NCI-H748 (cell line): ENCODE measurements around the gene ENTREP1.

Experiments
- DNase-seq: peaks from one replicate; lab custom pipeline; 2025; ENCODE audit not compliant: unreplicated experiment; lab: John Stamatoyannopoulos, UW

ENTREP1 gene

DNA sequence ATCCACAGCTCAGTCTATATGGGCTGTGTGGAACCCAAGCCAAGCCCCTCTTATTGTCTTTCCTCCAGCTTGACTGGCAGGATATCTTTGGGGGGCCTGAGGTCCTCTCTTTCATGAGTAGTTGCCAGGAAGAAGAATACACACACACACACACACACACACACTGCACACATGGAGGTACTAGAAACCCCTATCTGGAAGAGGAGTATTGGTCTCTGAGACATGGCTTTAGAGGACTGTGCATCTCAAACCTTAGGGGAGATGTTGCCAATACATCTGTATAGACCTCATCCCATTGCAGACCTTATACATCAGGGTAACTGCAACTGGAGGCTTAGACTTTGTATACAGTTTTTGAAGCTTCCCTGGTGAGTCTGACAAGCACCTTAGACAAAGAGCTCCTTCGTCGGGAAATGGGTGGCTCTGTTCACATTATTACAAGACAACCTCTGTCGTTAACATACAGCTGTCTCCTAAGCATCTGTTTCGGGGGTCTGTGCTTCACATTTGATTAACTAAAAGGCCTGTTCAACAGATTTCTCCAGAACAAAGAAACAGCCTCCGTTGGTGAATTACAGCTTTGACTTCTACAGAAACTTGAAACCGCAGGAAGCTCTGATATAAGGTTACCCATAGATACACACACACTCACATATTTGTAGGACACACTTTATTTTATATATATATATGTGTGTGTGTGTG lies 5.5 kb upstream of the ENTREP1 start:
- DNase-seq = peak; percentile 67

DNA sequence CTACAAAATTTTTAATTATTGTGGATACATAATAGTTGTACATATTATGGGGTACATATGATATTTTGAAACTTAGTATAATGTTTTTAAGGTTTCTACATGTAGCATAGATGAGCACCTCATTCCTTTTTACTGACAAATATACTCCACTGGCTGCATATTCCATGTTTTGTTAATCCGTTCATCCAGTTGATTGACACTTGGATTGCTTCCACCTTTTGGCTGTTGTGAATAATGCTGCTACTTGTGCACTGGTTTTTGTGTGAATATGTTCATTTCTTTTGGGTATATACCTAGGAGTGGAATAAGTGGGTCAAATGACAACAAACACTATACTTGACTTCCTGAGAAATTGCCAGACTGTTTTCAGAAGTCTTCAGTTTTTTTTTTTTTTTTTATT lies 2.8 kb upstream of the ENTREP1 start:
- no peak for DNase-seq

DNA sequence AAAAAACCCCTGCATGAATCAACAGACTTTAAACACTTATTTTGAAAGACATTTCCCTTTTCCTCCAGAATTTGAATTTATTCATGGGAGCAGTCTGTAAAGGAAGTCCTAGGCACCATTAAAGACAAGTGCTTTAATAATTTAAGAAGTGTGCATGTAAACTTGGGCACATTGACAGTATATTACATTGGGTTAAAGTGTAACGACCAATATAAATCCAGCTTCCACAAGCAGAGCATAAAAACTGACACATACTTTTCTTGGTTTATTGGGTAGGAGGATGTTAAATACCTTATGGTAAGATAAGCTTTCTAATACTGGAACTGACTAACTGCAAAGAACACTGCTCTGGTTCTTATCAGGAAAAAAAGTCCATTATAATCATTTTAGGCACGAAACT lies 1.2 kb upstream of the ENTREP1 start:
- DNase-seq = no peak

DNA sequence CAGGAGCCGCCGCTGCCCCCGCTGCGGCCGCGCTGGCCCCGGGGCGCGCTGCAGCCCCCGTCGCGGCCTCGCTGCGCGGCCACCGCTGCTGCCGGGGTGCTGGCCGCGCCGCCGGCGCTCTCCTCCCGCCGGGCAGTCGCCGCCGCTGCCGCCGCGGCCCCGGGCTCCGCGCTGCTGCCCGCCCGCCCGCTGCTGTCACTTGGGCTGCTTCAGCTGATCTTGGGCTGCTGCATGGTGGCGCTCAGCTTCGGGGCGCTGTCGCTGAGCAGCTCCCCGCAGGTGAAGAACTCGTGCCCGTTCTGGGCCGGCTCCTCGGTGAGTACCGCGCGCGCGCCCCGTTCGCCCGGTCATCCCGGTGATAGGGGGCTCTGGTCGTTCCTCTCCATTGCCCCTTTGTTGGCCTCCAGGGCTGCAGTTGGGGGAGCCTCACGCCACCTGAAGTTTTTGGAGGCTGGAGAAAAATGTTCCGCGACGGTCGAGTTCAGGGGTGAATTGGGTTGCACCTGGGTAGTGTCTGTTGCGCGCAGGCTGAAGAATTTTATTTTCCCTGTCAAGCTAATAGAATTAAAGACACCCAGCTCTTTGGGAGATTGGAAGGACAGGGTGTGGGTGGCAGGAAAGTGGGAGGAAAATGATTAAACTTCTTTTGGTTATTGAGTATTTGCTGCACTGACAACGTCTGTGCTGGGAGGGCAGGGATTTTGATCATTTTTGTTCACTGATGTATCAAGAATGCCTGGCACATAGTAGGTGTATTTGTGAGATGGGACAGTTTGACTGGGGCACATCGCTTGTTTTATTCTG lies 596 bp downstream of the ENTREP1 start:
- peak; percentile 65 for DNase-seq

DNA sequence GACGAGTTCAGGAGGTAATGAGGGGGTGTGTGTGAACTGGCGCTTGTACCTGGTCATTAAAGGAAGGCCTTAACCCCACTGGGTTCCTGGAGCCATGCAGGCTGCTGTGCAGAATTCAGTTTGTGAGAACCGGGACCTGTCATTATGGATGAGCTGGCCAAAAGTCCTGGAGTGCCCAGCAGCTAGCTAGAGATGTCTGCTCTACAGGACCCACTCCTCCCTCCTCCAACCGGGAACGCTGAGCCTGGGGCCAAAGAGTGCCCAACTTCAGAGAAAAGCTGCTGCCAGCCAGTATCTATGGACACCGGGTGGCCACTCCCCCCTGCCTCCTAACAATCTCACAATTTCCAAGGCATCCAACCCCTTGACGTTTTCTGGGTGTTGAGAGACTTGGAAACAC lies 1.2 kb downstream of the ENTREP1 start:
- peak; percentile 28 for DNase-seq

DNA sequence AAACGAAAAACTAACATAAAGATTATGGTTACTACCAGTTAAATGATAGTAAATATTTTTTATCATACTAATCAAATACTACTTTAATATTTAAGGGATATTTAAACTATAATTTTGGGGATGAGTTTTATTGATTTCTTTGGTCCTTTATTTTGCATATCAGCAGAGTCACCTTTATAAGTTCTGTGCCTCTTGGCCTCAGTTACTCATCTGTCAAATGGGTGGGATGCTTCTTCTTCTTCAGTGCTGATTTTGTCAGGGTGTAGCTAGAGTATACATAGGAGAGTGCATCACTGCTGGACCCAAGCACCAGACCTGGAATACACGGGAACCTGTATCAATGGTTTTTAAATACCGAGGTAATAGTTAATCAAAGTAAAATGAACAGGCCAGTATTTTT lies 5.6 kb downstream of the ENTREP1 start:
- DNase-seq = no peak

DNA sequence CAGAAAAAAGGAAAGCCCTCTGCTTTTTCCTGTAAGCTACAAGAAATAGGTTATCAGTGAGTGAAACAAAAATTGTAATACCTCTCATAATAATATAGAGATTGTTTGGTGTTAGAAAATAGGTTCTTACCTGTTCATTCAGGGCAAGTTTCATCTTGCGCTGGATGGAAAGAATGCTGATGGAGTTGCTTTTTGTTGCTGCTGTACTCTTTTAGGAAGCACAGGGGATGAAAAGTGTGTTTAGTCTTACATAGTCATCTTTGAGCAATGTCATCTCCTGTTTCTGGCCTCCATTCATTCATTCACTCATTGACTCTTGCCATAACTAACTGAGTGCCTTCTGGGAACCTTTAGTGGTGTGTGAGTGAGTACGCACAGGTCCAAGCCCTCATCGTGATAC lies 6.4 kb downstream of the ENTREP1 start:
- DNase-seq = no peak

DNA sequence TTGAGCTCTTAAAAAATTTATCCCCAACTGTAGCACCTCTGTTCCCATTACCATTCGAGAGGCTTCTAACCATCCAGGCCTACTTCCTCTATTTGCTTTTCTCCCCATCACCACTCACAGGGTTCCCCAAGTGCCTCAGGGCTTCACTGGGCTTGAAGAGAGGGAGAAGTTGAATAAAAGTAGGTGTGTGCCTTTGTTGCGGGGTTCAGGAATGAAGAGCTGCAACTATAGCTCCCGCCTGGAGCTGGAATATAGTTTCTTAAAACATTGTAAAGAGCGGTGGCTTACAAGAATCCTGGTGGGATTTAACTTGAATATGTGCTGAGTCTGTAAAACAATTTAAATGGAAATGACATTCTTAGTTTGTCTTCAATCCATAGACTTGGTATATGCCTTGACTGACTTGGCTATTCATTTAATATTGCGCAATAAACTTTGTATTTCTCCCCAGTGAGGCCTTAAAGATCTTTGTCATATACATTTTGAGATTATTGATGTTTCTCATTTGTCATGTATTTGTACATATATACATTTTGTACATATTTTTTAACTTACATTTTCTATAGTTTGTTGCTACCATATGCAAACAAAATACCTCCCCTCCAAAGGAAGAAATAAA lies 7.2 kb downstream of the ENTREP1 start:
- no peak for DNase-seq

DNA sequence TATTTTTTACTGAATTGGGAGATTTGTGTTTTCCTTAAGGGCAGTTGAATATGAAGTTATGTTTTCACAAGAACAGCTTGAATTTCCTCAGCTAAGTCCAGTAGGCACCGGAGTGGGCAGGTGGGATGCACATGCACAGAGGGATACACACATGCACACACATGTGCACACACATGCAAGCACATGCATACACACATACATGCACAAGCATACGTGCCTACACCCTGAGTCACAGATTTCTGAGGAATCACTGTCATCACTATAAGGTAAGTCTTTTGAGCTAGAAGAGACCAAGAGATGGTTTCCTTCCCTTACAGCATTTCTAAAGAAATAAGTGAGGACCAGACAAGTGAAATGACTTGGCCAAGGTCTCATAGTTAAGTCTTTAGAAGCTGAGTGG lies 8.7 kb downstream of the ENTREP1 start:
- no peak for DNase-seq

DNA sequence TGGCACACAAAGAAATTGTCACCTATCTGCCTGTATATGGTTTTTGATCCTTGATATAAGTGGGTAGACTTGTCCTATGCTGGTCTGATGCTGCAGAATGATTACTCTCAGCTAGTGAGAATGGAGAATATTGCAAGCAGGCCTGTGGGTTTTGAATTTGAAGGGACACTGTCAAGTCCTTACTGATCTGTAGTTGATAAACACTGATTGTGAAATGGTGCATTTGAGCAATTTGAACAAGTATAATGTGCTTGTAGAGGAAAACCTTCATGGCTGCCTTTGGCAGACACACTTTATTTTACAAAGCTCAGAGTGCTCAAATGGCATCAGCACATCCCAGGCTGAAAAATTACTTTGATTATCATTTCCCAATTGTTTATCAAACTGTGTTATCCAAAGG lies 9.3 kb downstream of the ENTREP1 start:
- DNase-seq = no peak

DNA sequence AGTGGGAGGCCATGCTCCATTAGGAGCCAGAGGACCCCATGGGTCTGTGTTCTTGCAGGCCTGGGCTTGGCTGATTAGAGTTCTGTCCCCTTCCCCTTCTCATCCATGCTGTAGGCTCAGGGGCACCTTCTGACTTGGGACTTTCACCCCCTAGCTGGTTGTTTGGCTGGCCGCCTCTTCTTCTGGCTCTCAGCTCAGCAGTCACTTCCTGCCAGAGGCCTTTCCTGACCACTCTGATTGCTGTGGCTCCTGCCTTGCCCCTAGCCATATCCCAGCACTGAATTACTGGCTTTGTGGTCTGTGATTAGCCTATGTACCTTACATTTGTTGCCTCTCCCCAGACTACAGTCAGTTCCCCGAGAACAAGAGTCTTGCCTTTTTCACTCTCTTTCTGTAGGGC lies 14.6 kb downstream of the ENTREP1 start:
- DNase-seq = no peak

DNA sequence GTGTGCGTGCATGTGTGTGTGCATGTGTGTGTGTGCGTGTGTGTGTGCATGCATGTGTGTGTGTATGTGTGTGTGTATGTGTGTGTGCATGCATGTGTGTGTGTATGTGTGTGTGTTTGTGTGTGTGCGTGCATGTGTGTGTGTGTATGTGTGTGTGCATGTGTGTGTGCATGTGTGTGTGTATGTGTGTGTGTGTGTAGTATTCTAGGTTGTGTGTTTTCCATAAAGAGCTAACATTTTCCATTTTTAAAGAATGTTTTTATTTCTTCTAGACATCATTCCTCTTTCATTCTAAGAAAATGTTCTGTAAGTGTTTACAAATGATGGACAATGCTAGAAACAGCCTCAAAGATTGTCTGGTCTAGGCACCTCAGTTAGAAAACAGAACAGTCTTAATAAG lies 15.6 kb downstream of the ENTREP1 start:
- no peak for DNase-seq

DNA sequence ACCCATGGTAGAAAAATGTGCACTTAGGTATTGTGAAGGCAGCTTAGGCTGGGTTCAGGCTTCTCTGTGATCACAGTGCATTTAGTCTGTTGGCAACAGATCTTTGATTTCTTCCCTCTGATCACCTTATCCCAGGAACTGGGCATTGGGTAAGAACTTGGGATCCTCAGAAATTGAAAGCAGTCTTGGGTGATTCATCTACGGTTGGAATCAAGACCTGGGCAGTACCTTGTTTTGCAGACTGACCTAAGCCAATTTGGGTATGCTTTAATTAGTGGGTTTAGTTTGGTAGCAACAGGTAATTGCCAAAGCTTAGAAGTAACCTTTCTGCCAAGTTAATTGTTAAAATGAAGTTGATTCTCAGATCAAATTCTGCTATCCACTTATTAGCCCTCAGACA lies 17.8 kb downstream of the ENTREP1 start:
- no peak for DNase-seq

DNA sequence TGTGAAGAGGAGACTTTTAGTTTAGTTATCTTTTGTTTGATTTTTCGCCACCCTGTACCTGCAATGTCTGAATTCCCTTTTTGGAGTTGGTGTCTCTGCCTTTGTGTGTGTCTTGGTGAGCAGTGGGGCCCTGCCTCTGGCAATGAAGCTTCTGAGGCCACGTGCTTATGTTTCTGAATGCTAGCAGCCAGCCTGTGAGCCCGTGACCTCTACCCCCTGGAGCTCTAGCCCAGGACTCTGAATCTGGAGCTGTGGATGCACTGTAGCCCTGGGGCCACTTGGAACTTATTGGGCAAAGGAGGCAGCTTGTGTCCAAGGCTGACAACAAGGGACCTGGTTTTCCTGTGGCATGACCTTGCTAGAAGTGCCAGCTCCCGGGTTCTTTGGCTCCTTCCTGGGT lies 19.4 kb downstream of the ENTREP1 start:
- DNase-seq = no peak

DNA sequence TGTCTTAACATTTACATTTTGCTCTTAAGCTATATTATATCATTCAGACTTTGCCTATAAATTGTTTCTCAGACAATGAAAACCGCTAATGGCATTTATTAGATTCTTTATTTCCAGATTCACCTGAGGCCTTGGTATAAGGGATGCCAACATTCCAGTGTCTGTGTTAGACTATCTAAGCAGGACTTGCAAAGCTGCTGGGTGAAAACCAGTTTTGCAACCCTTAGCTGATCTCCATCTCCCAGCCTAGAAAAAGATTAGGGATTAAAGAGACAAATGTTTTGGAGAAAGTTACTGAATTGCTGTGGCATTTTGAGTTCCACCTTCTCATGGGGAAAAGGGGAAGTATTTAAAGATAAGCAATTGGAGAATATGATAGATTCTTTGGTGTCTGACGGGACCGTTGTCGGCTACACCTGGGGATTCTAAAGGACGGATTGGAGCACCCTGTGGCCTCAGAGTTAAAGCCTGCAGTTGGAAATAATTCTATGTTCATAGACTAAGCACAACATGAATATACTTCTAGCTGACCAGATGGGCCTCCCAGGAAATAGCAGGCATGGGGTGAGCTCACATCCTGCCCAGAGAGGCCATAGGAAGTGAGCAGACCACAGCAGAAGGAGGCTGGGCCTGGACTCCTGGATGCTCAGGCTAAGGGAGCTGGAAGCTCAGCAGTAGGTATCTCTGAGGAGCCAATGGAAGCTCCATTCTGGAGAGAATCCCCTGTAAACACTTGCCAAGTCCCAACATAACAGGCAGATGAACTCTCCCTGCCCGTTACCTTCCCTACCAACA lies 21.8 kb downstream of the ENTREP1 start:
- DNase-seq = no peak

DNA sequence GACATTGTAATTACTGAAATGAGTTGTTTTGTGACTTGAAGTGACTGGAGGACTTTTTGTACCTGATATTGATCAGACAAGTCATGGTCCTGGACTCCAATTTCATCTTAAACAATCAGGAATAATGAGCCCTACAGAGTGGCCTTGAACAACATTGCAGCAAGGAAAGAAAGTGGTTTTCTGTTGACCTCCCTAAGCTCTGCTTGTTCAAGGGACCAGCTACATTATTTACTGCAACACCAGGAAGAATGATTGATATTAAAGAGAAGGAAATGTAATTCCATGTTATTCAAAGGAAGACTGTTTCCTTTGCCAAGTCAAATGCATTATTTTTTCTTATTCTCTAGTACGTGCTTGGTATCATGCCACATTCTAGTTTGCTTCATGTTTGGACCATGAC lies 22.6 kb downstream of the ENTREP1 start:
- no peak for DNase-seq

DNA sequence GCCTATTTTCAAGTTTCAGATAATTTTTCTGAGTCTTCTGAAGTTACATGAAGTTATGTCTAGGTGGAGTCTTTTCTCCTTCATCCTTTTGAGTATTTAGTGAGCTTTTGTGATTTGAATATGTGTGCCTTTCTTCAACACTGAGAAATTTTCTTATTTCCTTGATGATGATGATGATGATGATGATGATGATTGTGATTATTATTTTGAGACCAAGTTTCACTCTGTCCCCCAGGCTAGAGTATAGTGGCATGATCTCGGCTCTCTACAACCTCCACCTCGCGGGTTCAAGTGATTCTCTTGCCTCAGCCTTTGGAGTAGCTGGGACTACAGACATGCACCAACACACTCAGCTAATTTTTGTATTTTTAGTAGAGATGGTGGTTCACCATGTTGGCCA lies 26.2 kb downstream of the ENTREP1 start:
- DNase-seq = no peak

DNA sequence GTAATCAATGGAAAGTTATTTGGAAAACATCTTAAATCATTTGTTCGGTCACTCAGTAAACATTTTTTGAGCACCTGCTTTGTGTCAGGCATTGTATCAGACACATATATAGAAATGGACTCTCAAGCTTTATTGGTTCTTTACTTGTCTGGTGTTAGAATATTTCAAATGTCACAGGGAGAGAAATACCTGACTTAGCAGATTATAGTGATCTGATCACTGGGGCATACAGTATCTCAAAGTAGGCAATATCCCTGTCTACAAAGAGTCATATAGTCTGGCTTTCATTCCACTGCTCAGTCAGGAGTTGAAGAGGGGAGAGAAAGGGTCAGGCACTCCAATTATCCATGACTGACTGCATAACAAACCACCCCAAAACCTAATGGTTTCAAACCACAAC lies 30.2 kb downstream of the ENTREP1 start:
- no peak for DNase-seq

DNA sequence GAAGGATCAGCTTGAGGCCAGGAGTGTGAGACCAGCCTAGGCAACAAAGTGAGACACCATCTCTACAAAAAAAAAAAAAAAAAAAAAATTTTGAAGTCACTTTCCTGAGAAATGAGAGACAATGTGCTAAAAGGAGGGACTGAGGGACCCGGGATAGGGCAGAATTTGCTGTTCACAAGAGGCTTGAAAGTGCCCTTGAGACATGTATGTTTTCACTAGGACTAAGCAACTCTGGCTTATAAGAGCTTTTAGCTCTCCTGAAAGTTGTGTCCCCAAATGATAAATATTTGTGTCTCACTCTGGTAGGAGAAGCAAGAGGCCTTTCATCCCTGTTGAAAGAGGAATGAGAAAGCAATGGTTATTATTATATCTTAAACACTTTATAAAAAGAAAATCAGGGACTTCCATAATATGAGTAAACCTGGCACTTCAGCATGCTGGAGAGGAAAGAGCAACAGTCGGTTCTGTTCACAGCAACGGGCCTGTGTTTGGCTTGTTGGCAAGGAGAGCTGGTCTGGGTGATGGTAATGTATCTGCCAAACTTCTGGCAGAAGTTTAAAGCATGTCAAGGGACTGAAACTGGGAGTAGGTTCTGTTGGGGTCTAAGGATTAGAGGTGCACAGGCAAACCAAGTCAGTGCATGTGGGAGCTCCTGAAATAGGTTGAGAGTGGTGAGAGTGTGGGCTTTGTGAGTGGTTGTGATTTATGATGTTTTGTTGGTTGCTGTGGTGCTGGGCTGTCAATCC lies 32.2 kb downstream of the ENTREP1 start:
- DNase-seq = no peak

DNA sequence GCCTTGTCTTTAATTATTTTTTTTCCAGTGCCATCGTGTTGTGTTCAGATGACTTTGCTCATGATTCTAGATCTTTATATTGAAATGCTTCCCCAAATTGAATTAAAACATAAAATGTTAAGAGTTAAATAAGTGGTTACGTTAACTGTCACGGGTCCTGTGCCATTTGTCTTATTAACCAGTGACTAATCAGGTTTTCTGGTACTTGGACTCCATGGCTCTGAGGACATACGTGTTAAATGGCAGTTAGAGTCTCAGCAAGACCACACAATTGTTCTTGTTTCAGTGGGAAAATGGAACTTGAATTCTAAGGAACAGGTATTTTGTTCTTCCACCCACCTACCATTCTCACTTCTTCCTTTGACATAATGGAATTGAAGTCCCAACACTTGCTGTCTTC lies 32.8 kb downstream of the ENTREP1 start:
- no peak for DNase-seq

DNA sequence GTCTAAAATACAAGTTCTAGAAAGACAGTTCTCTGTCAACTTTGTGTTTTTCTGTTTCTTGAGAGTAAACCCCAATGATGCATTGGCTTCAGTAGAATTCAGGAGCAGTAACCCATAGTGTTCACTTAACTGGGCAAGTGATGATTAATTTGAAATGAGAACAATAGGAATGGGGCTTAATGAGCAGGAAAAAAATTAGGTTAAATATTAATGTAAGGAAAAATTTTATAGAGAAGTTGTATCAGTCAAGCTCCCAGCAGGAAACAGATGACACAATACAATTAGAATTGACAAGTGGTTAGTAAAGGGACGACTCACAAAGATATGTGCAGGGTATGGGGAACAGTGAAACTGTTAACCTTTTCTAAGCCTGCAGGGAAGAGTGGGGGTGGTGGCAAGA lies 38.2 kb downstream of the ENTREP1 start:
- no peak for DNase-seq
